GM18520 (cell line): ENCODE results near the gene ZNF831.

Source experiments
- ATAC-seq: cut with Tn5 transposase; IDR thresholded peaks from one replicate; pipeline ENCODE4 v1.9.1; 2021; ENCODE audit not compliant: unreplicated experiment

ZNF831 gene

GRCh38 chr20:59300333-59301081 lies 136.9 kb downstream of the ZNF831 start, which contains the start of gene EDN3:
Gene EDN3, plus strand, starts transcription at chr20:59300611. Its CDS starts 202 bp downstream, at chr20:59300813.
- no peak for ATAC-seq

- ATAC-seq: no peak
These were observed 137.9 kb downstream of the ZNF831 start for GRCh38 chr20:59301343-59302007.

DNA sequence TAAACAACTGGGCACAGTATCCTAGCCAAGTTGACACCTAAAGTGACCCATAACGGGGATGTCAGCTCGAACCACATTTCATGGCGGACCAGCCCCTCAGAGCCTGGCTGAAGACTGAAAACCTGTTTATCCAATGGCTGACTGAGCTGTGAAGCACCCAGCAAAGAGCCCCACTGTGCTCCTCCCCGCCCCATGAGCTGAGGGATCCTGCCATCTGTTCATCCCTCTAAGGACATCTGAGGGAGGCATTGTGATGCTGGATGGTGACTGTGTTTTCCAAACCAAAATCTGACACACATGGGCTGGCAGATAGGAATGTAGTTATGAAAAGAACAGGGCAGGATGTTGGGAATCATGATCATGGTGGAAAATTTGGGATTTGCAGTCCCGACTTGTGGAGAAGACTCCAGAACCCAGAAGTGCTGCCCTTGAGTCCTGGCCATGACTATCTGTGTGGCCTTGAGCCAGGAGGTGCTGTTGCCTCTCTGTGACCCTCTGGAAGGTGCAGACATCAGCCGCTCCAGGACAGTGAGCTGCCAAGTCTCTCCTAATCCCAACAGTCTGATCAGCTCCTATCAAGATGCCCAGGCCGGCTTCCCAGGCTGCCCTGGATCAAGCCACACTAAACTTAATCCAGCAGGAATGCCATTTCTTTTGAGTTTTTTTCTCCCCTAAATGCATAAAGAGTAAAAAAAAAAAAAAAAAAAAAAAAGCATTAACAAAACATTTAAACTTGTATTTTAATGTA lies 142.5 kb downstream of the ZNF831 start:
- ATAC-seq: no peak

- no peak for ATAC-seq
These were observed 143.6 kb downstream of the ZNF831 start for GRCh38 chr20:59307270-59307669.
